ENCODE results near the gene PNPLA5.

- no peak for TF ChIP-seq GATA2 (CRISPR knock-in tag; IDR thresholded peaks at IDR 0.05)
- TF ChIP-seq TCF7 (IDR thresholded peaks at IDR 0.05; ENCODE audit: borderline replicate concordance) = no peak
- TF ChIP-seq ZNF592 (IDR thresholded peaks at IDR 0.05) = no peak
- no peak for TF ChIP-seq GABPB1 (CRISPR knock-in tag; IDR thresholded peaks at IDR 0.05)
- TF ChIP-seq MEIS2 (IDR thresholded peaks at IDR 0.05; ENCODE audit: partially characterized antibody) = no peak
- TF ChIP-seq POLR3A (IDR thresholded peaks at IDR 0.05; ENCODE audit: borderline replicate concordance, extremely low read depth, insufficient read depth, insufficient read length) = no peak
- no peak for TF ChIP-seq RFX5 (IDR thresholded peaks at IDR 0.05; ENCODE audit: low read depth, low read length)
- no peak for TF ChIP-seq MAX (CRISPR knock-in tag; IDR thresholded peaks at IDR 0.05)
- no peak for TF ChIP-seq HINFP (tag; conservative IDR thresholded peaks at IDR 0.05; ENCODE audit: low read depth)
- no peak for TF ChIP-seq ZNF3 (CRISPR knock-in tag; IDR thresholded peaks at IDR 0.05)
- no peak for TF ChIP-seq POLR2AphosphoS2 (IDR thresholded peaks at IDR 0.05; ENCODE audit: low read length)
These were observed 34.5 kb upstream of the PNPLA5 start for GRCh38 chr22:43926349-43926710.
